Heart right ventricle (tissue), 16 donors: ENCODE measurements around the gene SLC36A3. TPM values are rescaled to one million over a fixed set of nuclear protein-coding genes. Genes with fewer than 3 reads are reported as not detected.

Source experiments
- ATAC-seq, 8 donors: fragments of 200-7000 bp; cut with Tn5 transposase; one replicate each; pipeline ENCODE4 v1.9.1; 2020; ENCODE audit warnings: mild to moderate bottlenecking in 8 of 8, moderate library complexity in 8 of 8, moderate number of reproducible peaks in 1 of 8
- DNase-seq, 2 donors: peaks; one replicate each; pipeline ENCODE4 v3.0.0-alpha.2; 2020
- H3K27ac ChIP-seq, 10 donors: fragments of 200-600 bp; sonication (generic) in 2 of 10; one replicate each; pipeline versions ENCODE4 v1.5.0 to v1.8.0; 2020 to 2022; ENCODE audit warnings: mild to moderate bottlenecking in 3 of 10
- H3K27me3 ChIP-seq, 7 donors: fragments of 200-600 bp; one replicate each; pipeline ENCODE4 v1.8.0; 2021 to 2022; ENCODE audit warnings: mild to moderate bottlenecking in 2 of 7
- H3K36me3 ChIP-seq, 9 donors: fragments of 200-600 bp; sonication (generic) in 1 of 9; one replicate each; pipeline versions ENCODE4 v1.5.0 to v1.8.0; 2020 to 2022; ENCODE audit warnings: mild to moderate bottlenecking in 2 of 9
- H3K4me1 ChIP-seq, 9 donors: fragments of 200-600 bp; sonication (generic) in 1 of 9; one replicate each; pipeline versions ENCODE4 v1.5.0 to v1.8.0; 2020 to 2022; ENCODE audit warnings: mild to moderate bottlenecking in 4 of 9
- H3K4me3 ChIP-seq, 10 donors: fragments of 200-600 bp; sonication (generic) in 2 of 10; one replicate each; pipeline versions ENCODE4 v1.5.0 to v1.8.0; 2020 to 2022; ENCODE audit warnings: mild to moderate bottlenecking in 7 of 10, moderate library complexity in 2 of 10
- H3K9me3 ChIP-seq, 11 donors: fragments of 200-600 bp in 10 of 11; sonication (generic) in 2 of 11; one replicate each; pipeline versions ENCODE4 v1.5.0 to v1.8.0; 2013 to 2022; ENCODE audit warnings: mild to moderate bottlenecking in 2 of 11, control low read depth in 1 of 11, moderate library complexity in 1 of 11
- WGBS, 2 donors: extraction: QIAGEN DNeasy Blood & Tissue Kit; methylation state at CpG; one replicate each; pipeline ENCODE4 v1.1.7; 2013; ENCODE audit warnings: inconsistent platforms in 1 of 2; 5-methylcytosine and 5-hydroxymethylcytosine counted together
- intact Hi-C, 10 donors: fragments of 100-400 bp; cut with DNase I; formaldehyde crosslinking; loops; one replicate each; pipeline versions ENCODE4 v1.11.1 to v1.14.2; 2022
- polyA plus RNA-seq, 2 donors: library from polyadenylated mRNA; stranded (reverse); fragments of 200-250 nt; gene quantifications; one replicate each; pipeline ENCODE4 v1.2.3, GENCODE V29; 2013
- total RNA-seq, 10 donors: library from RNA; stranded (reverse); fragmentation: NEBNext Ultra II Directional in 3 of 10; extraction: Animal tissue kit (Norgen Biotek cat#: 25700) in 3 of 10; gene quantifications; one replicate each; pipeline versions ENCODE4 v1.2.1 to v1.2.4, GENCODE V29; 2021 to 2023
- TF ChIP-seq, protein P1 (sequence below), 9 donors: fragments of 200-600 bp; sonication (generic) in 2 of 9; IDR thresholded peaks; one replicate each; pipeline versions ENCODE4 v1.5.0 to v1.8.0; 2021 to 2022; ENCODE audit warnings: antibody characterized with exemption in 9 of 9, mild to moderate bottlenecking in 5 of 9, moderate library complexity in 1 of 9
- donor health status: Arrhythmogenic right ventricular cardiomyopathy.
- donor health status: ischemic (EF 13 %, LVEDD 7.1; RV severe dilation, severe dysfunction).
- donor health status: healthy with polysubstance abuse.
- donor health status: DM: no; HTN: yes; CAD: no.
- donor health status: DM: no; HTN: no; CAD: no.
- donor health status: ischemic (EF 25% LVEDD 6.9; RV normal size, moderate dysfunction).
- donor health status: ischemic (EF 25% LVEDD 5.7; RV mildly dilated, moderate dysfunction).
- donor health status: healthy.
- donor health status: DM: yes; HTN: yes; CAD: no.
- donor health status: Ischemic cardiomyopathy.
- donor health status: ischemic (EF 35%, LVEDD 5.7; RV mildly dilated, moderate dysfunction).
- donor health status: nonischemic (EF 11% LVEDD 7.7; RV severe dilation, severe dysfunction).
- donor health status: DM: yes; HTN: yes; CAD: no.
- donor health status: PGD.
- donor health status: ischemic (EF 29% LVEDD 5.4; RV normal size, mild dysfunction).
- donor health status: nonischemic (EF 23%, LVEDD 6.1; RV moderate dilation, normal function).

SLC36A3 gene
- total and polyA plus RNA-seq, 12 donors: not detected

DNA sequence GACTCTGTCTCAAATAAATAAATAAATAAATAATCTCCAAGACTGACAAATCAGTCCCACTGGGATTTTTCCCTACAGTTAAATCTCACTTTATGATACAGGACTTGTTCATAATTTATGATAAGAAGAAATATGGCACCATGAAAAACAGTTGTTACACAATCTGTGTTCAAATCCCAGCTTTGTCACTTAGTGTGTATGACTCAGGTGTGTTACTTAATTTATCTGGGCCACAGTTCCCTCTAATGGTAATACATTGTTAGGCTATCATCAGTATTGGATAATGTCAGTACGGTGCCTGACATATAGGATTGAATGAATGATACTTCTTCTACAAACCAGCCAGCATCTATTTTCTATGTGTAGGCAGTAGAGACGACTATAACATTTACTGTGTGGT, 23.1 kb downstream of the SLC36A3 start:
- H3K4me1 ChIP-seq: no peaks in the 10 kb centered on the region
- intact Hi-C loops: no loop called here
- no peaks in the 10 kb centered on the region for H3K27me3 ChIP-seq
- TF ChIP-seq, protein P1, sequence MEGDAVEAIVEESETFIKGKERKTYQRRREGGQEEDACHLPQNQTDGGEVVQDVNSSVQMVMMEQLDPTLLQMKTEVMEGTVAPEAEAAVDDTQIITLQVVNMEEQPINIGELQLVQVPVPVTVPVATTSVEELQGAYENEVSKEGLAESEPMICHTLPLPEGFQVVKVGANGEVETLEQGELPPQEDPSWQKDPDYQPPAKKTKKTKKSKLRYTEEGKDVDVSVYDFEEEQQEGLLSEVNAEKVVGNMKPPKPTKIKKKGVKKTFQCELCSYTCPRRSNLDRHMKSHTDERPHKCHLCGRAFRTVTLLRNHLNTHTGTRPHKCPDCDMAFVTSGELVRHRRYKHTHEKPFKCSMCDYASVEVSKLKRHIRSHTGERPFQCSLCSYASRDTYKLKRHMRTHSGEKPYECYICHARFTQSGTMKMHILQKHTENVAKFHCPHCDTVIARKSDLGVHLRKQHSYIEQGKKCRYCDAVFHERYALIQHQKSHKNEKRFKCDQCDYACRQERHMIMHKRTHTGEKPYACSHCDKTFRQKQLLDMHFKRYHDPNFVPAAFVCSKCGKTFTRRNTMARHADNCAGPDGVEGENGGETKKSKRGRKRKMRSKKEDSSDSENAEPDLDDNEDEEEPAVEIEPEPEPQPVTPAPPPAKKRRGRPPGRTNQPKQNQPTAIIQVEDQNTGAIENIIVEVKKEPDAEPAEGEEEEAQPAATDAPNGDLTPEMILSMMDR (IDR thresholded peaks at IDR 0.05): no peak
- 87 to 88% methylated on average over 2 of the region's 2 CpGs for WGBS, 2 donors
- no peak overlapping the region for H3K27ac ChIP-seq
- no peak for DNase-seq
- no peak overlapping the region for H3K4me3 ChIP-seq
- H3K36me3 ChIP-seq: no peaks in the 10 kb centered on the region
- H3K9me3 ChIP-seq: no peaks in the 10 kb centered on the region
- ATAC-seq: no peak

- DNase-seq (no peak), ATAC-seq (no peak)
Observed at GRCh38 chr5:151278845-151279244, 24.7 kb downstream of the SLC36A3 start.

DNA sequence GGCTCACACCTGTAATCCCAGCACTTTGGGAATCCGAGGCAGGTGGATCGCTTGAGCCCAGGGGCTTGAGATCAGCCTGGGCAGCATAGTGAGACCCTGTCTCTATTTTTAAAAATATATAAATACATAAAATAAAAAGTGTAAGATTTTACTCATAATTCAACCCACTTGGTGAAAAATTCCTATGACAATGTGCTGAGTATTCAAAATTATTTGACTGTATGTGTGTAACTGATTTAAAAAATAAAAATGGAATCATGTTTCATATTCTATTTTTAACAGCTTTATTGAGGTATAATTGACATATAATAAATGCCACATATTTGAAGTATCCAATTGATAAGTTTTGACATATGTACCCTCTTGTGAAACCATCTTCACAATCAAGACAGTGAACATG, 27.8 kb downstream of the SLC36A3 start:
- peaks cover 0 to under 1% (median 0%) of the 10 kb centered on the region in 9 donors for H3K36me3 ChIP-seq
- H3K4me3 ChIP-seq: no peak overlapping the region
- intact Hi-C loops: no loop called here
- WGBS, 2 donors: 94 to 96% methylated on average over 2 of the region's 2 CpGs
- H3K27ac ChIP-seq: no peak overlapping the region
- H3K4me1 ChIP-seq: no peaks in the 10 kb centered on the region
- ATAC-seq (no peak), DNase-seq (no peak)
- TF ChIP-seq, protein P1 (IDR thresholded peaks at IDR 0.05): no peak
- H3K27me3 ChIP-seq: peaks cover 0 to 5% (median 0%) of the 10 kb centered on the region in 7 donors
- no peaks in the 10 kb centered on the region for H3K9me3 ChIP-seq

More at GRCh38 chr5:151278845-151279244, 24.7 kb downstream of the SLC36A3 start:
- Histone ChIP-seq H3K9me3 (no peaks in the 10 kb centered on the region), H3K4me1 (no peaks in the 10 kb centered on the region), H3K27ac (no peak overlapping the region), H3K4me3 (no peak overlapping the region), H3K27me3 (peaks cover 0 to 5% (median 0%) of the 10 kb centered on the region in 7 donors), H3K36me3 (no peaks in the 10 kb centered on the region)
- 77 to 80% methylated on average over 5 of the region's 5 CpGs for WGBS, 2 donors
- TF ChIP-seq, protein P1 (IDR thresholded peaks at IDR 0.05): no peak
- intact Hi-C loops: no loop called here

DNA sequence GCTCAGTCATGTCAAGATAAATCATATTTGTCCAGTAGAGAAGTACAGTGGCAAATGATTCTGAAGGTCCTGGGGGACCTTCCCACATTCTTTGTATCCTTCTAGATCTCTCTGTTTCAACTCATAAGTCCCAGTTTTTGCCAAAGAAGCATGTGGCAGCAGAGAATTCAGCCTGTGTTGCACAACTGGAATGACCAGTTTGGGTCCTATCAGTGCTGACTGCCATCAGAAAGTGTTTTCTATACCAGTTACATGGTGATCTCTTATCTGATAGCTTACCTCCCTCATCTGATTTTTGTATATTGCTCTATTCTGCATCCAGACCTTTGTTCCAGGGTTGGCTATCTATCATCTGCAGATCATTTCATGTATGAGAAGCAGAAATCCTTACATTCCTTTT, 28.9 kb downstream of the SLC36A3 start:
- H3K36me3 ChIP-seq: peaks cover 0 to 12% (median 0%) of the 10 kb centered on the region in 9 donors
- no peak overlapping the region for H3K4me3 ChIP-seq
- intact Hi-C loops: no loop called here
- no peaks in the 10 kb centered on the region for H3K9me3 ChIP-seq
- H3K27ac ChIP-seq: no peak overlapping the region
- TF ChIP-seq, protein P1 (IDR thresholded peaks at IDR 0.05): no peak
- DNase-seq (no peak), ATAC-seq (no peak)
- H3K27me3 ChIP-seq: peaks cover 0 to 5% (median 0%) of the 10 kb centered on the region in 7 donors
- H3K4me1 ChIP-seq: no peaks in the 10 kb centered on the region
